ENCODE data around the gene CEP350.

The CEP350 gene

GRCh38 chr1:180061019-180061418 is 106.4 kb downstream of the CEP350 start:
- DNase-seq (ENCODE audit: low spot score) = no peak

GRCh38 chr1:180062452-180062971 is 107.9 kb downstream of the CEP350 start:
- DNase-seq (ENCODE audit: low spot score) = no peak

GRCh38 chr1:180065408-180065807 is 110.8 kb downstream of the CEP350 start:
- DNase-seq (ENCODE audit: low spot score) = no peak

- no peak for DNase-seq (ENCODE audit: low spot score)
Observed at GRCh38 chr1:180066150-180066549, 111.5 kb downstream of the CEP350 start.

GRCh38 chr1:180070286-180070685 is 115.7 kb downstream of the CEP350 start:
- no peak for DNase-seq (ENCODE audit: low spot score)

- no peak for DNase-seq (ENCODE audit: low spot score)
Observed at GRCh38 chr1:180071759-180072158, 117.1 kb downstream of the CEP350 start.

- no peak for DNase-seq (ENCODE audit: low spot score)
Observed at GRCh38 chr1:180080439-180080838, 125.8 kb downstream of the CEP350 start.

- no peak for DNase-seq (ENCODE audit: low spot score)
Observed at GRCh38 chr1:180081474-180081873, 126.9 kb downstream of the CEP350 start.

GRCh38 chr1:180083164-180083563 is 128.6 kb downstream of the CEP350 start:
- no peak for DNase-seq (ENCODE audit: low spot score)

- DNase-seq (ENCODE audit: low spot score) = no peak
Observed at GRCh38 chr1:180084867-180085266, 130.3 kb downstream of the CEP350 start.

GRCh38 chr1:180085331-180085730 is 130.7 kb downstream of the CEP350 start:
- no peak for DNase-seq (ENCODE audit: low spot score)

GRCh38 chr1:180092931-180093650 is 138.5 kb downstream of the CEP350 start:
- no peak for DNase-seq (ENCODE audit: low spot score)

- DNase-seq (ENCODE audit: low spot score) = no peak
Observed at GRCh38 chr1:180094705-180095295, 140.2 kb downstream of the CEP350 start.

GRCh38 chr1:180096584-180097325 is 142.1 kb downstream of the CEP350 start:
- no peak for DNase-seq (ENCODE audit: low spot score)

GRCh38 chr1:180097326-180097605 is 142.7 kb downstream of the CEP350 start:
- no peak for DNase-seq (ENCODE audit: low spot score)

- no peak for DNase-seq (ENCODE audit: low spot score)
Observed at GRCh38 chr1:180101411-180101810, 146.8 kb downstream of the CEP350 start.

- no peak for DNase-seq (ENCODE audit: low spot score)
Observed at GRCh38 chr1:180103819-180104218, 149.2 kb downstream of the CEP350 start.

GRCh38 chr1:180112091-180112490 is 157.5 kb downstream of the CEP350 start:
- no peak for DNase-seq (ENCODE audit: low spot score)

GRCh38 chr1:180112984-180113647 is 158.5 kb downstream of the CEP350 start:
- no peak for DNase-seq (ENCODE audit: low spot score)

- no peak for DNase-seq (ENCODE audit: low spot score)
Observed at GRCh38 chr1:180114396-180114945, 159.9 kb downstream of the CEP350 start.

- DNase-seq (ENCODE audit: low spot score) = no peak
Observed at GRCh38 chr1:180116964-180117763, 162.6 kb downstream of the CEP350 start.

GRCh38 chr1:180117764-180118116 is 163.1 kb downstream of the CEP350 start:
- DNase-seq (ENCODE audit: low spot score) = no peak

Data from NAMALWA (cell line).